AG04450 (cell line): Measurements from ENCODE around the gene SEMA5A. TPM values are rescaled to one million over a fixed set of nuclear protein-coding genes. Genes with fewer than 3 reads are reported as not detected.

ENCODE experiments used
- CTCF ChIA-PET: fragments of 300-600, 350-600 bp; formaldehyde crosslinking; extraction: SDS; loops from one replicate; lab custom pipeline; 2022; ENCODE audit warnings: antibody characterized with exemption, inconsistent platforms; lab: Charles Lee
- POLR2A ChIA-PET: fragments of 350-600 bp; formaldehyde crosslinking; extraction: SDS; loops from one replicate; lab custom pipeline; 2021; ENCODE audit warnings: antibody characterized with exemption, inconsistent platforms; lab: Yijun Ruan, JAX
- DNase-seq: peaks from one replicate; pipeline ENCODE4 v3.0.0-alpha.2; 2011; ENCODE audit warnings: low read depth, low spot score
- H3K27ac ChIP-seq: one replicate; pipeline ENCODE4 v1.5.1; 2012; ENCODE audit warnings: low read depth, low read length, control low read depth
- H3K27me3 ChIP-seq: one replicate; pipeline ENCODE4 v1.6.0; 2012; ENCODE audit warnings: low read length; ENCODE audit not compliant: control insufficient read depth, insufficient read depth
- H3K4me3 ChIP-seq: 2 replicates; pipeline ENCODE4 v1.5.1; 2011; ENCODE audit warnings: mild to moderate bottlenecking, low read depth, low read length, control low read depth
- H3K9me3 ChIP-seq: 2 replicates; pipeline ENCODE4 v1.5.1; 2012; ENCODE audit warnings: low read length; ENCODE audit not compliant: control insufficient read depth, insufficient read depth
- CTCF ChIP-seq: IDR thresholded peaks from 2 replicates; pipeline ENCODE4 v1.5.1; 2011; ENCODE audit warnings: low read depth, low read length, control low read depth, inconsistent platforms
- polyA plus RNA-seq: library from polyadenylated mRNA; depleted of rRNA; stranded (reverse); fragments of >200 nt; gene quantifications from 2 replicates; pipeline ENCODE4 v1.2.3, GENCODE V29; 2011

Gene SEMA5A
- polyA plus RNA-seq, 1 experiment: 31.8 TPM

DNA sequence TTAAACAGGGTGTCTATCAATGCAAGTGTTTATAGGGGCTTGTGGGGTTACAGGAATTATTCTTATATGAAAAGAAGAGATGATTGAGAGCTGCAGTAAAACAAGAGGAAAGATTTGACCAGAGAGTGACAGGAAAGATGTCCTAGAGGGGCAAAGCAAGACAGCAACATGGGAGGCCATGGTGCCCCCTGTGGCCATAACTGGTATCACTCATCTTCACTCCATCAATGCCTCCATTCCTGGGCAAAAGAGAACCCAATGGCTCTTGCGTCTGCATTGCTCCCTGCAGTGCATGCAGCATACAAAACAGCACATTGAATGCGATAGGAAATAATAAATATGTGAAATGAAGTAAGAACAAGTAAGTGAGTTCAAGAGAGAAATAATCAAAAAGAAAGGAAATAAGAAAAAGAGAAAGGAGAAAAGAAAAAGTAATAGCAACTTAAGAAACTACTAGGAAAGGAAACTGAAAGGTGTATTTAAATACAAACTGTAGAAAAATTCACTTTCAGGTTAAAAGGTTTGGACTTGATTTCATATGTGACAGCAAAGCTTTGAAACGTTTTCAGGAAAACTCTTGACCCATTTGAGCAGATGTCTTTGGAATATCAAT is 206.6 kb downstream of the SEMA5A start:
- no peak for DNase-seq
- CTCF ChIA-PET: interaction anchor here (1.6 kb wide), 1 partner anchor 28 kb away, joined by 3 read pairs; no protein-coding TSS in a partner anchor
- no peaks in the 10 kb centered on the region for H3K27me3 ChIP-seq
- POLR2A ChIA-PET: interaction anchor here (1.0 to 1.4 kb wide), 2 partner anchors 20 to 74 kb away, joined by 3 to 4 read pairs; no protein-coding TSS in a partner anchor
- H3K4me3 ChIP-seq: no peak overlapping the region
- H3K27ac ChIP-seq: no peak overlapping the region
- H3K9me3 ChIP-seq: no peaks in the 10 kb centered on the region
- TF ChIP-seq CTCF: peak; percentile 70

GRCh38 chr5:9338796-9339195 is 207.1 kb downstream of the SEMA5A start:
- ChIA-PET POLR2A (interaction anchor here (1.0 to 1.4 kb wide), 2 partner anchors 21 to 73 kb away, joined by 3 to 4 read pairs; no protein-coding TSS in a partner anchor), CTCF (interaction anchor here (0.6 to 1.6 kb wide), 3 partner anchors 15 to 27 kb away, joined by 3 read pairs; no protein-coding TSS in a partner anchor)
- H3K4me3 ChIP-seq: no peak overlapping the region
- H3K27ac ChIP-seq: no peak overlapping the region
- DNase-seq: no peak
- no peaks in the 10 kb centered on the region for H3K27me3 ChIP-seq
- no peak for TF ChIP-seq CTCF
- H3K9me3 ChIP-seq: no peaks in the 10 kb centered on the region

- Histone ChIP-seq H3K4me3 (no peak overlapping the region), H3K9me3 (no peaks in the 10 kb centered on the region), H3K27ac (peak overlapping the region; percentile 22), H3K27me3 (no peaks in the 10 kb centered on the region)
- POLR2A ChIA-PET: interaction anchor here (1.0 to 1.4 kb wide), 2 partner anchors 21 to 73 kb away, joined by 3 to 4 read pairs; no protein-coding TSS in a partner anchor
- CTCF ChIA-PET: interaction anchor here (0.6 to 1.6 kb wide), 3 partner anchors 16 to 27 kb away, joined by 3 read pairs; no protein-coding TSS in a partner anchor
- DNase-seq: peak; percentile 51
- TF ChIP-seq CTCF: no peak
Observed at GRCh38 chr5:9337928-9338595, 207.8 kb downstream of the SEMA5A start.

DNA sequence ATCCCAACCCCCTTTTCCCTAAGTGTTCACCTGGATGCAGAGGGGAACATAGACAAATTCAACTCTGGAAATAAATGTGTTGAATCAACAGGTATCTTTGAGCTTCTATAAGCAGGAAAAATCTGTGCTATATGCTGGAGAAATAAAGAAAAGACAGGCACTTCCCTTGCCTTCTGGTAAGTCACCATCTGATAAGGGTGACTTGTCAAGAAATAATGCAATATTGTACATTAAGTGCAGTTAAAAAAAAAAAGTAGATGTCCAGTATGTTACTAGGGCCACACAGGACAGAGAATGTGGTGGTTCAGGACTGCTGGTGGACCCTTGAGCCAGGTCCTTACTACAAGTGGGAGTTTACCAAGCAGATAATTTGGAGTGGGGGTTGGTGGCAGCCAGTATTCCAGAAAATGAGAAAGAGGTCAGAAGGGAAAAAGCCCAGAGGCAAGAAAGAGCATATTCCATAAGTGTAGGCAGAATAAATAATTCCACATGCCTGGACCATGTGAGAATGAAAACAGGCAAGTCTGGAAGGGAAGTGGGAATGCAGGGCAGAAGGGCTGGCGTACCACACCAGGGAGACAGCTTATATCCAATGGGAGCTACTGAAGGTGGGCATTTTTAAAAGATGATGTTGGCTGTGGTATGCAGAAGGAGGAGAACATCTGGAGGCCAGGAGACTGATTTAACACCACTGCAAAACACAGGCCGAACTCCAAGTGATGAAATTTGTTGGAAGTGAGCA is 209.9 kb downstream of the SEMA5A start:
- CTCF ChIA-PET: no interaction called here
- no peaks in the 10 kb centered on the region for H3K27me3 ChIP-seq
- no peaks in the 10 kb centered on the region for H3K9me3 ChIP-seq
- no peak overlapping the region for H3K4me3 ChIP-seq
- DNase-seq: no peak
- POLR2A ChIA-PET: no interaction called here
- no peak for TF ChIP-seq CTCF
- H3K27ac ChIP-seq: no peak overlapping the region
